HepG2 (cell line): ENCODE data around the gene TSACC. TPM values are rescaled to one million over a fixed set of nuclear protein-coding genes. Genes with fewer than 3 reads are reported as not detected.

ENCODE experiments used
- ATAC-seq: fragments of 200-7000 bp; cut with Tn5 transposase; 3 replicates; pipeline ENCODE4 v1.9.1; 2020; ENCODE audit warnings: mild to moderate bottlenecking, moderate library complexity
- BruUV-seq: library from RNA; stranded (reverse); fragments of 400-500 nt; replicated peaks from 2 replicates; lab custom pipeline; 2021; lab: Mats Ljungman, UMichigan
- CTCF ChIA-PET: fragments of 300-600 bp; formaldehyde crosslinking; extraction: SDS; loops from one replicate; lab custom pipeline; 2021; ENCODE audit warnings: low total read pairs, inconsistent platforms, low intra/inter-chr PET ratio; lab: Yijun Ruan, JAX
- POLR2A ChIA-PET: fragments of 350-600 bp; sonication (Branson Sonifier 250); formaldehyde crosslinking; loops from one replicate; lab custom pipeline; 2020; ENCODE audit warnings: antibody characterized with exemption, inconsistent platforms; lab: Yijun Ruan, JAX
- DNase-seq: peaks from one replicate; pipeline ENCODE4 v3.0.0-alpha.2; 2015; ENCODE audit warnings: low spot score
- FAIRE-seq: peaks from 3 replicates; lab custom pipeline; 2011; peaks lifted over from hg19 to GRCh38; lab: Jason Lieb, UNC
- H2AFZ ChIP-seq: one replicate; pipeline ENCODE4 v1.6.1; 2011; ENCODE audit warnings: low read length, inconsistent platforms
- H3K27ac ChIP-seq: fragments of 300-600 bp; 3 replicates; pipeline ENCODE4 v1.8.0; 2011; ENCODE audit warnings: mixed run types, mild to moderate bottlenecking, mixed read lengths, low read length, inconsistent platforms; ENCODE audit not compliant: insufficient read depth; ENCODE audit errors: extremely low read length
- H3K27me3 ChIP-seq, 2 experiments: fragments of 200-600 bp in 1 of 2; 2 replicates in 1 of 2; 3 replicates in 1 of 2; pipeline versions ENCODE4 v1.6.0 to v1.8.0; 2011; ENCODE audit warnings: low read length in 2 of 2, mild to moderate bottlenecking in 2 of 2, moderate library complexity in 2 of 2, inconsistent platforms in 1 of 2; ENCODE audit not compliant: insufficient read depth in 2 of 2, control insufficient read depth in 1 of 2
- H3K36me3 ChIP-seq, 2 experiments: fragments of 200-600 bp in 1 of 2; replicated peaks in 1 of 2; 2 replicates in 1 of 2; 3 replicates in 1 of 2; pipeline versions ENCODE4 v1.5.1 to v1.8.0; 2011; ENCODE audit warnings: low read length in 2 of 2, inconsistent platforms in 1 of 2; ENCODE audit not compliant: insufficient read depth in 2 of 2, control insufficient read depth in 1 of 2
- H3K4me1 ChIP-seq: 2 replicates; pipeline ENCODE4 v1.5.1; 2012; ENCODE audit warnings: low read length, inconsistent platforms; ENCODE audit not compliant: insufficient read depth
- H3K4me2 ChIP-seq: 2 replicates; pipeline ENCODE4 v1.6.0; 2011; ENCODE audit warnings: low read depth, low read length, inconsistent platforms
- H3K4me3 ChIP-seq, 3 experiments: fragments of 200-600 bp in 1 of 3; sonication (generic), shearing (Covaris generic) in 1 of 3; replicated peaks in 1 of 3; 2 replicates each; pipeline ENCODE4 v1.5.1; 2011 to 2016; ENCODE audit warnings: low read length in 3 of 3, inconsistent platforms in 2 of 3, low read depth in 2 of 3, mild to moderate bottlenecking in 2 of 3, control low read depth in 1 of 3, mixed read lengths in 1 of 3; ENCODE audit not compliant: insufficient read depth in 1 of 3
- H3K79me2 ChIP-seq: one replicate; pipeline ENCODE4 v1.6.1; 2011; ENCODE audit warnings: low read length, inconsistent platforms; ENCODE audit not compliant: insufficient read depth
- H3K9ac ChIP-seq: 2 replicates; pipeline ENCODE4 v1.6.0; 2011; ENCODE audit warnings: mild to moderate bottlenecking, low read depth, low read length, inconsistent platforms; ENCODE audit not compliant: insufficient read depth
- H3K9me3 ChIP-seq: 2 replicates; pipeline ENCODE4 v1.5.1; 2012; ENCODE audit warnings: mild to moderate bottlenecking, low read length
- H4K20me1 ChIP-seq: 2 replicates; pipeline ENCODE4 v1.6.0; 2011; ENCODE audit warnings: inconsistent platforms, mild to moderate bottlenecking, low read length, moderate library complexity; ENCODE audit not compliant: insufficient read depth
- PHF8 ChIP-seq: sonication (generic); formaldehyde crosslinking; IDR thresholded peaks from 2 replicates; pipeline ENCODE4 v1.5.0; 2020; ENCODE audit warnings: missing genetic modification reagents
- ZMYM3 ChIP-seq: sonication (generic); formaldehyde crosslinking; IDR thresholded peaks from 2 replicates; pipeline ENCODE4 v1.5.1; 2020; ENCODE audit warnings: mild to moderate bottlenecking, missing genetic modification reagents
- ZNF136 ChIP-seq: sonication (generic); formaldehyde crosslinking; IDR thresholded peaks from 2 replicates; pipeline ENCODE4 v1.8.1; 2022; ENCODE audit warnings: low read depth, mild to moderate bottlenecking, moderate library complexity, missing genetic modification reagents
- ZNF260 ChIP-seq: sonication (generic); formaldehyde crosslinking; IDR thresholded peaks from 2 replicates; pipeline ENCODE4 v1.4.0; 2020; ENCODE audit warnings: missing genetic modification reagents, low read depth, mild to moderate bottlenecking, borderline replicate concordance
- ZNF382 ChIP-seq: sonication (generic); formaldehyde crosslinking; IDR thresholded peaks from 2 replicates; pipeline ENCODE4 v1.5.0; 2020; ENCODE audit warnings: missing genetic modification reagents, mild to moderate bottlenecking, borderline replicate concordance
- ZNF749 ChIP-seq: sonication (generic); formaldehyde crosslinking; IDR thresholded peaks from 2 replicates; pipeline ENCODE4 v1.8.0; 2022; ENCODE audit warnings: mild to moderate bottlenecking, missing genetic modification reagents, moderate library complexity, borderline replicate concordance
- ZNF781 ChIP-seq: sonication (generic); formaldehyde crosslinking; IDR thresholded peaks from 2 replicates; pipeline ENCODE4 v1.5.1; 2020; ENCODE audit warnings: borderline replicate concordance, mild to moderate bottlenecking, missing genetic modification reagents; ENCODE audit errors: not compliant biosample characterization
- WGBS: methylation state at CpG from one replicate; pipeline ENCODE4 v1.1.6; 2017; ENCODE audit warnings: low lambda C conversion rate; 5-methylcytosine and 5-hydroxymethylcytosine counted together
- in situ Hi-C: cut with HindIII; loops from 2 replicates; pipeline ENCODE4 v1.10.0; 2017; ENCODE audit warnings: low pct_unique_long_range_greater_than_20kb; ENCODE audit not compliant: extremely low pct_ligation_motif_present
- intact Hi-C: fragments of 100-400 bp; cut with micrococcal nuclease; formaldehyde crosslinking; loops from one replicate; pipeline ENCODE4 v1.10.0; 2022; ENCODE audit not compliant: unreplicated experiment
- polyA plus RNA-seq, 8 experiments: library from polyadenylated mRNA; depleted of rRNA in 3 of 8; stranded (reverse) in 7 of 8; unstranded in 1 of 8; fragments of >200 nt; fragmentation: Illumina TruSeq in 4 of 8; extraction: Trizol in 4 of 8; gene quantifications; 2 replicates each; pipeline versions ENCODE4 v1.2.1 to v1.2.3, GENCODE V29; 2011 to 2016; ENCODE audit warnings: low read depth in 4 of 8, missing spikeins in 1 of 8, mixed read lengths in 1 of 8; ENCODE audit not compliant: insufficient read depth in 1 of 8
- total RNA-seq, 5 experiments: library from RNA; depleted of rRNA; stranded (reverse); fragments of >200 nt; fragmentation: Illumina TruSeq; extraction: Trizol; gene quantifications; 2 replicates each; pipeline ENCODE4 v1.2.3, GENCODE V29; 2016; ENCODE audit warnings: low read depth in 1 of 5
- TF ChIP-seq, protein P1 (sequence below): sonication (generic); formaldehyde crosslinking; IDR thresholded peaks from 2 replicates; pipeline ENCODE4 v1.4.0; 2020; ENCODE audit warnings: mild to moderate bottlenecking, missing genetic modification reagents
- TF ChIP-seq, protein P2 (sequence below): IDR thresholded peaks from 2 replicates; pipeline ENCODE4 v1.6.1; 2016

Gene TSACC
- total and polyA plus RNA-seq, 2 of the 13 experiments (the other 11 are each of a cell fraction or from before 2014, with no cell fraction given): 1.5 to 2.6 TPM

DNA sequence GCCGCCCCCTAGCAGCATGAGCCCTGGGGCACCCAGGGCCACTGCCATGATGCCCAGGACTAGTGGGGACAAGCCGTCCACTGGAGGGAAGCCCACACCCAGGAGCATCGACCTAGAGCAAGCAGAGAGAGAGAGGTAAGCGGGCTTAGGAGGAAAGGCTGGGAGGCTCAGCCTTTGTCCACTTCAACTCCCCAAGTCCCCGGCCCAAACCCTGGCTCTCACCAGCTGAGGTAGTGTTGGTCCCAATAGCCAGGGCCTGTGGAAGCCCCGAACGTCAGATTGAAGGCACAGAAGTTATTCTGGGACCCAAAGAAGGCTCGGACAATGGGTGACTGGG is 45.3 kb upstream of the TSACC start:
- FAIRE-seq: no peak

More for the DNA sequence above, 45.3 kb upstream of the TSACC start:
- peaks cover 8% of the 10 kb centered on the region for H3K79me2 ChIP-seq
- BruUV-seq: no TSS peak
- ChIA-PET CTCF (no interaction called here), POLR2A (interaction anchor here (9.2 kb wide), 1 partner anchor 11 kb away, joined by 115 read pairs; the partner anchor contains the start of genes SMG5 and TMEM79)
- H3K4me3 ChIP-seq: no peak overlapping the region
- ATAC-seq (no peak), DNase-seq (no peak)
- peaks cover 44% of the 10 kb centered on the region for H3K4me1 ChIP-seq
- no peak overlapping the region for H3K4me2 ChIP-seq
- H3K9me3 ChIP-seq: no peaks in the 10 kb centered on the region
- H3K27ac ChIP-seq: peak overlapping the region; percentile 94
- 97% methylated on average over 6 of the region's 8 CpGs for WGBS
- in situ Hi-C loops: no loop called here
- intact Hi-C loops: loop anchor here (5.0 kb wide), 1 partner anchor 44 kb away; the partner anchor contains the start of genes CCT3 and TSACC
- no peak overlapping the region for H3K9ac ChIP-seq
- no peak for TF ChIP-seq ZNF749 (CRISPR knock-in tag)
- no peak for TF ChIP-seq ZNF136 (CRISPR knock-in tag)
- no peak for TF ChIP-seq ZNF382 (CRISPR knock-in tag)
- no peak for TF ChIP-seq ZNF781 (CRISPR knock-in tag)
- TF ChIP-seq, protein P1, sequence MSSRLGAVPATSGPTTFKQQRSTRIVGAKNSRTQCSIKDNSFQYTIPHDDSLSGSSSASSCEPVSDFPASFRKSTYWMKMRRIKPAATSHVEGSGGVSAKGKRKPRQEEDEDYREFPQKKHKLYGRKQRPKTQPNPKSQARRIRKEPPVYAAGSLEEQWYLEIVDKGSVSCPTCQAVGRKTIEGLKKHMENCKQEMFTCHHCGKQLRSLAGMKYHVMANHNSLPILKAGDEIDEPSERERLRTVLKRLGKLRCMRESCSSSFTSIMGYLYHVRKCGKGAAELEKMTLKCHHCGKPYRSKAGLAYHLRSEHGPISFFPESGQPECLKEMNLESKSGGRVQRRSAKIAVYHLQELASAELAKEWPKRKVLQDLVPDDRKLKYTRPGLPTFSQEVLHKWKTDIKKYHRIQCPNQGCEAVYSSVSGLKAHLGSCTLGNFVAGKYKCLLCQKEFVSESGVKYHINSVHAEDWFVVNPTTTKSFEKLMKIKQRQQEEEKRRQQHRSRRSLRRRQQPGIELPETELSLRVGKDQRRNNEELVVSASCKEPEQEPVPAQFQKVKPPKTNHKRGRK (CRISPR knock-in tag): no peak
- TF ChIP-seq, protein P2, sequence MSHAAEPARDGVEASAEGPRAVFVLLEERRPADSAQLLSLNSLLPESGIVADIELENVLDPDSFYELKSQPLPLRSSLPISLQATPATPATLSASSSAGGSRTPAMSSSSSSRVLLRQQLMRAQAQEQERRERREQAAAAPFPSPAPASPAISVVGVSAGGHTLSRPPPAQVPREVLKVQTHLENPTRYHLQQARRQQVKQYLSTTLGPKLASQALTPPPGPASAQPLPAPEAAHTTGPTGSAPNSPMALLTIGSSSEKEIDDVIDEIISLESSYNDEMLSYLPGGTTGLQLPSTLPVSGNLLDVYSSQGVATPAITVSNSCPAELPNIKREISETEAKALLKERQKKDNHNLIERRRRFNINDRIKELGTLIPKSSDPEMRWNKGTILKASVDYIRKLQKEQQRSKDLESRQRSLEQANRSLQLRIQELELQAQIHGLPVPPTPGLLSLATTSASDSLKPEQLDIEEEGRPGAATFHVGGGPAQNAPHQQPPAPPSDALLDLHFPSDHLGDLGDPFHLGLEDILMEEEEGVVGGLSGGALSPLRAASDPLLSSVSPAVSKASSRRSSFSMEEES (CRISPR knock-in tag): no peak
- TF ChIP-seq PHF8 (CRISPR knock-in tag): no peak
- no peak for TF ChIP-seq ZNF260
- no peak for TF ChIP-seq ZMYM3
- H3K36me3 ChIP-seq: peaks cover 0 to 6% of the 10 kb centered on the region in 2 experiments; a peak in 2 of 5 replicates
- H2AFZ ChIP-seq: no peak overlapping the region
- no peaks in the 10 kb centered on the region for H3K27me3 ChIP-seq
- H4K20me1 ChIP-seq: no peaks in the 10 kb centered on the region
